ENCODE measurements around the gene CNPY4.

DNA sequence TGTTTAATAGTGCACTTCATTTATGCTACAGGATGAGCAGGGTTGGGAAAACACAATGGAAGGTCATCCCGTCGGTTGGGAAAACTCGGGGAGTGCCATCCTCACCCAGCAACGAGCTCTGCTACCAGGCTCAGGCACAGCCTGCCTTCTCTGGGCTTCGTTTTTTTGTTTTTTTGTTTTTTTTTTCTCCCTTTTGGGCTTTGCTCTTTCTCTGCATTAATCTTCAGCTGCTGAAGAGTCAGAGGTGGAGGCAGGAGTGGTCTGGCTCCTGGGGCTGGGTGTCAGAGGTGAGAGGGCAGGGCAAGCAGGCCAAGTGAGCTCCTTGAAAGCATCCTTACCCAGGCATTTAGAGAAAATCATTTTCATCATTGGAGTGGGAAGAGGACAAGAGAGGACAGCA, 49.4 kb upstream of the CNPY4 start:
- TF ChIP-seq CTCF (IDR thresholded peaks at IDR 0.05) (no peak), POLR2A (IDR thresholded peaks at IDR 0.05) (no peak)

Measured in body of pancreas (tissue), 4 donors.